NCI-H226 (cell line): ENCODE results near the gene MRGPRG.
"Not testable (repeated sequence)": the region's sequence is repeated elsewhere in the genome, so short reads cannot be mapped to it uniquely, and the experiment has no call there.

Source experiments
- DNase-seq: peaks from one replicate; pipeline ENCODE4 v3.0.0-alpha.2; 2015

MRGPRG gene

GRCh38 chr11:3170756-3171650 lies 47.6 kb downstream of the MRGPRG start:
- no peak for DNase-seq

GRCh38 chr11:3170044-3170755 lies 48.4 kb downstream of the MRGPRG start:
- no peak for DNase-seq

GRCh38 chr11:3169255-3170043 lies 49.2 kb downstream of the MRGPRG start:
- DNase-seq = peak; percentile 19

DNA sequence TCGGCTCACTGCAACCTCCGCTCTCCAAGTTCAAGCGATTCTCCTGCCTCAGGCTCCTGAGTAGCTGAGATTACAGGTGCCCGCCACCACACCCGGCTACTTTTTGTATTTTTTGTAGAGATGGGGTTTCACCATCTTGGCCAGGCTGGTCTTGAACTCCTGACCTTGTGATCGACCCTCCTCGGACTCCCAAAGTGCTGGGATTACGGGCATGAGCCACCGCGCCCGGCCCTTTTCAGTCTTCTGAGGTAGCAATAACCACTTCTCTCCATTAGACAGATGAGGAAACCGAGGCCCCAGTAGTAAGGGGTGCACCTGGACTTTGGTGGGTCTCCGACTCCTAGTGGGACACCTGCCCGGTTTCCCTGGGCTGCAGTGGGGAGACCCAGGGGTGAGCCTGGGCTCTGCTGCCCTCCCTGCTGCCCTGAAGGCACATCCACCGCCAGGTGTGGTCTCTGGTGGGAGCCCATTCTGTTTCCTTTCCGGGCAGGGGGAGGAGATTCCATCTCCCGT lies 49.8 kb downstream of the MRGPRG start:
- DNase-seq = not testable (repeated sequence)
